ENCODE results near the gene RPS3. TPM values are rescaled to one million over a fixed set of nuclear protein-coding genes. Genes with fewer than 3 reads are reported as not detected.

Gene RPS3
- 2,045 and 2,896 TPM in 2 replicates for total RNA-seq

DNA sequence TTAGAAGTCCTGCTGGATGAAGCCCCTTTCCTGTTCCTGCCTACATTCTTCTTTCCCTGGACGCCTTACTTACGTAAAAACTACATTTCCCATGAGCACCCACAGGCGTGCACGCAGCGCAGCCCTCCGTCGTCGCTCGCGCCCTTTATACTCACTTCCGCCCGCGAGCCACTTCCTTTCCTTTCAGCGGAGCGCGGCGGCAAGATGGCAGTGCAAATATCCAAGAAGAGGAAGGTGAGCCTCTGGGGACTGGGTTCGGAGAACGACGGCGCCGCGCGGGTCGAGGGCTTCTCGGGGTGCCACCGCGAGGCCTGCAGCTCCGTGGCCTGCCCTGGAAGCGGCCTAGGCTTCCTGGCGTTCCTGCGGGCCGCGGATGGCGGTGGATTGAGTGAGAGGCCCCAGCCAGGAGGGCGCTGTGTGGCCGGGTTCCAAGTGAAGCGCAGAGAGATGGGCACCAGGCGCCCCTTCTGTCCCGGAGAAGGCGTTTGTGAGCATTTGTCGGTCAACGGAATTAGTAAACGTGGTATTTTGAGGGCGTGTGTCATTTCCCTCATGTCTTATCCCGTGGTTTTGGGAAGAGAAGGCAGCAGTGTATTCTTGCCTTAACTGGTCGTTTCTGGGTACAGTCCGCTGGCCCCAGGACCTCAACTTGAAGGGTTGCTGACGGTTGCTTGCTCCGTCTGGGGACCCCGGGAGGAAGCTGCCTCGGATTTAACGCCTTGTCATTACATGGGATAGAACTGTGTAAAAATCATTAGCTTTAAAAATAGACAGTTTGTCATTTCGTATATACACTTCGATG is at the start of gene RPS3:
Gene RPS3, plus strand, starts transcription at position 175 of the 802 bp plus-strand sequence. Its CDS starts 30 bp downstream, at position 205.
- DNase-seq (ENCODE audit: low read depth), result peak; percentile 63
- TF ChIP-seq CTCF (IDR thresholded peaks at IDR 0.05; ENCODE audit: insufficient read depth, low read length, poor library complexity, severe bottlenecking), result peak; percentile 20
- Histone ChIP-seq H3K27me3 (ENCODE audit: control insufficient read depth, insufficient read depth, low read length) (no peaks in the 10 kb centered on the region), H3K4me3 (ENCODE audit: low read depth, low read length) (peak within 1 kb of the TSS; percentile 76), H3K36me3 (ENCODE audit: control insufficient read depth, insufficient read depth, low read length) (peaks cover 8% of the 10 kb centered on the region)

DNA sequence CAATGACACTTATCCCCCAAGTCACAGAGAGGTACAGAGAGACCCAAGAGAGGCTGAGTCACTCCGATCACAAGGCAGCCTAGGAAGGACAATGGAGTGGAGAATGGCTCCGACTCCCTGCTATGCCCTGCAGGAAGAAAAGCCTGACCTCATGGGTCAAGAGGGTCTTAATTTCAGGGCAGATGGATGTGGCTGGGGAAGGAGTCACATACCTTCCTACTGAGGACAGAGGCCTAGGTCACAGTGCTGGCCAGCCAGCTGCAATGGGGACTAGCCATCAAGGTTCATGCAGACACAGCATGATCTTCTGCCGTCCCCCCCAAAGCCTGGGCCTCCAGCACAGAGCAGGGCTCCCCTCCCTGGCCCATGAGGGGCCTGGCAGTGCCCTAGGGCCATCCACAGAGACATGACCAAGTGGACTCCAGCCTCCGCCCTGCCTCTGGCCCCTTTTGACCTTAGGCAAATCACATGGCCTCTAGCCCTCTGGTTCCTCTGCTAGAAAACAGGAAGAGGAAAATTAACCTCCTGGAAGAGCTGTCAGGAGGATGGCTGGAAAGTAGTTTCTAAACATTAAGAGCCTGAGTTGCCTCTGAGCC is 49.7 kb upstream of the RPS3 start:
- Histone ChIP-seq H3K27me3 (ENCODE audit: control insufficient read depth, insufficient read depth, low read length) (no peaks in the 10 kb centered on the region), H3K36me3 (ENCODE audit: control insufficient read depth, insufficient read depth, low read length) (no peaks in the 10 kb centered on the region), H3K4me3 (ENCODE audit: low read depth, low read length) (no peak overlapping the region)
- DNase-seq (ENCODE audit: low read depth), result no peak
- TF ChIP-seq CTCF (IDR thresholded peaks at IDR 0.05; ENCODE audit: insufficient read depth, low read length, poor library complexity, severe bottlenecking), result no peak

- no peak for DNase-seq (ENCODE audit: low read depth)
- no peaks in the 10 kb centered on the region for H3K36me3 ChIP-seq (ENCODE audit: control insufficient read depth, insufficient read depth, low read length)
- H3K27me3 ChIP-seq (ENCODE audit: control insufficient read depth, insufficient read depth, low read length), result no peaks in the 10 kb centered on the region
- TF ChIP-seq CTCF (IDR thresholded peaks at IDR 0.05; ENCODE audit: insufficient read depth, low read length, poor library complexity, severe bottlenecking), result no peak
- H3K4me3 ChIP-seq (ENCODE audit: low read depth, low read length), result no peak overlapping the region
Measured at GRCh38 chr11:75350122-75350742, 49.1 kb upstream of the RPS3 start.

DNA sequence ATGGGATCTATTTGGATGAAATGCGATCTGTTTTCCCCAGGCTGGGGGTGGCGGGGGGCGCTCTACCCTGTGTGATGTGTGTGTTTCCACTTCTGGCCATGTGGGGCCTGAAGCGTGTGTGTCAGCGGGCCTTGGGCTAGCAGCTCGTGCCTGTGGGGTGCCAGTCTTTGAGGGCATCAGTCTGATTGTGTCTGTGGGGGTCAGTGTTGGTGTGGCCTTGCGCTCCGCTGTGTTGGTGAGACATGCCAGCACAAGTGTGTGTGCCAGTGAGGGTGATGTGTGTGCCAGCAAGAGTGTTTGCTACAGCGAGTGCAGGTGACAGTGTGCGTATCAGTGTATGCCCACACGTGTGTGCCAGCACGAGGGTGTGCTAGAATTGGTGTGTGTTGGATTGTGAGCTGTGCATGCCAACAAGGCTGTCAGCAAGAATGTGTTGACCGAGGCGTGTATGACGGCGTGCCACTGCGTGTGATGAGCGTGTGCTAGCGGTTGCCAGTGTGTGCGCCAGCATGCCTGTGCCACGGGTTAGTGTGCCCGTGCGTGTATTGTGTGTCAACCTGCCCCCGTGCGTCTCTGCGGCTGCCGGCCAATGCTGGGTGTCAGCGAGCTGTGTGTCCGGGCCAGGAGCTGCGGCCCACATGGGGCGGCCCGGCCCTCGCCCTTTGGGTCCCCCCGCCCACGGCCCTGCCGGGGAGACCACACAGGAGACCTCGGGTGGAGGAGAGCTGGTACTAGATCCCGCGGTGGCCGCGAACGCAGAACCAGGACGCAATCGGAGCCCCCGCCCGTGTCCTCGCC is 48.4 kb upstream of the RPS3 start:
- DNase-seq (ENCODE audit: low read depth), result no peak
- no peaks in the 10 kb centered on the region for H3K27me3 ChIP-seq (ENCODE audit: control insufficient read depth, insufficient read depth, low read length)
- TF ChIP-seq CTCF (IDR thresholded peaks at IDR 0.05; ENCODE audit: insufficient read depth, low read length, poor library complexity, severe bottlenecking), result no peak
- peak overlapping the region; percentile 53 for H3K4me3 ChIP-seq (ENCODE audit: low read depth, low read length)
- no peaks in the 10 kb centered on the region for H3K36me3 ChIP-seq (ENCODE audit: control insufficient read depth, insufficient read depth, low read length)

- Histone ChIP-seq H3K27me3 (ENCODE audit: control insufficient read depth, insufficient read depth, low read length) (no peaks in the 10 kb centered on the region), H3K36me3 (ENCODE audit: control insufficient read depth, insufficient read depth, low read length) (no peaks in the 10 kb centered on the region), H3K4me3 (ENCODE audit: low read depth, low read length) (peak within 1 kb of the TSS; percentile 53)
- TF ChIP-seq CTCF (IDR thresholded peaks at IDR 0.05; ENCODE audit: insufficient read depth, low read length, poor library complexity, severe bottlenecking), result no peak
- no peak for DNase-seq (ENCODE audit: low read depth)
Measured at GRCh38 chr11:75351541-75351790, 47.9 kb upstream of the RPS3 start, which contains the start of gene ARRB1. Gene ARRB1 (minus strand): TSS chr11:75351661. CDS start chr11:75351607, 54 bp downstream.
